Lower leg skin (tissue), 4 donors: ENCODE measurements around the gene MAL. TPM values are rescaled to one million over a fixed set of nuclear protein-coding genes. Genes with fewer than 3 reads are reported as not detected.

Experiments
- DNase-seq, 2 donors: peaks; one replicate each; pipeline ENCODE4 v3.0.0-alpha.2; 2019; ENCODE audit warnings: low spot score in 2 of 2
- H3K4me3 ChIP-seq: fragments of 200-600 bp; sonication (generic); 2 replicates; pipeline ENCODE4 v1.5.1; 2017; ENCODE audit warnings: mild to moderate bottlenecking, low read depth; ENCODE audit not compliant: poor library complexity, severe bottlenecking
- CTCF ChIP-seq, 3 donors: fragments of 450-650 bp; IDR thresholded peaks; one replicate each; pipeline ENCODE4 v1.5.1; 2016; ENCODE audit warnings: antibody characterized with exemption in 3 of 3, mild to moderate bottlenecking in 3 of 3, moderate library complexity in 2 of 3
- POLR2A ChIP-seq, 2 donors: fragments of 450-650 bp; IDR thresholded peaks; one replicate each; pipeline ENCODE4 v1.6.1; 2016 to 2017; ENCODE audit warnings: antibody characterized with exemption in 2 of 2, mild to moderate bottlenecking in 1 of 2, moderate library complexity in 1 of 2
- WGBS, 2 donors: methylation state at CpG; one replicate each; pipeline ENCODE4 v1.1.5; 2018; 5-methylcytosine and 5-hydroxymethylcytosine counted together
- intact Hi-C: fragments of 100-400 bp; cut with DNase I; formaldehyde crosslinking; loops from one replicate; pipeline ENCODE4 v1.15.0; 2023; ENCODE audit warnings: low total_unique reads
- total RNA-seq, 4 donors: library from RNA; depleted of rRNA; stranded (reverse); fragments of >200 nt; gene quantifications; one replicate each; pipeline ENCODE4 v1.1.0, GENCODE V29; 2016

The MAL gene
- total RNA-seq, 4 donors from 2014 or later: 5.7 to 24.8 (median 9.4) TPM

DNA sequence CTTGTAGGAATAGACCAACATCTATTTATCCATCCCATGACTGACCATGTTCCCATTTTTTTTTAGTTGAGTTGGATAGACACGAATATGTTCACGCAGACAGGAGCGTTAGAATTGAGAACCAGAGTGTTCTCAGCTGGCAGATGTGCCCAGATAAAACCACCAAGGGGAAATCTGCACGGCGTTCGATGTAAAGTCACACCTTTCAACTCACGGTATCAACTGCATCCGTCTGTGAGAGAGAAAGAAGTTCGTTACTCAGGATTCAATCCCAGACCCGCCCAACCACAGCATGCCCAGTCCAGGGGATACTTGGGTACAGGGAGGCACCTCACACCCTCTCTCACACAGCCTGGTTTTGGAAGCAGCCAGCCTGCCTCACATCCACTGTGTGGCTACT, 26.1 kb downstream of the MAL start:
- TF ChIP-seq CTCF (IDR thresholded peaks at IDR 0.05) (no peak), POLR2A (IDR thresholded peaks at IDR 0.05) (no peak)
- 82 to 85% methylated on average over 10 of the region's 10 CpGs for WGBS, 2 donors
- intact Hi-C loops: loop anchor here (1.0 kb wide), 1 partner anchor 13 kb away; no protein-coding TSS in a partner anchor
- DNase-seq: no peak
- H3K4me3 ChIP-seq: no peak overlapping the region

DNA sequence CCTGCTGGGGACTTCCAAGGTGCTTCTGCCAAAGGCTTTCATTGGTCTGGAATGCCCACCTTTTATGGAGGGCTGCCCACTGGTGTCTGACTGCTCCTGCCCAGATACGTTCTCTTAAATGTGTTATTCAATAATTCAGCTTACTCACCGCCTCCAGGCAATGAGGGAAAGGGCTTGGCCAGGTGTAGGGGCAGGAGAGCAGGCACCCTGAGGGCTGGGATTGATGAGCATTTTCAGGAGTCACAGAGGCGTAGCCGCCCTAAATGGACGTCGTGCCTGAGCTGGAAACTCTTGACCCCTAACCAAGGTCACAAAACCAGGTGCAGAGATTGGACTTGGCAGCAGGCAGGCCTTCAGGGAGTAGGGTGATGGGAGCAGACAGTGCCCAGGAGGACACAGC, 26.8 kb downstream of the MAL start:
- TF ChIP-seq CTCF (IDR thresholded peaks at IDR 0.05) (no peak), POLR2A (IDR thresholded peaks at IDR 0.05) (no peak)
- intact Hi-C loops: loop anchor here (1.0 kb wide), 1 partner anchor 14 kb away; no protein-coding TSS in a partner anchor
- H3K4me3 ChIP-seq: no peak overlapping the region
- no peak for DNase-seq
- 49 to 50% methylated on average over 6 of the region's 6 CpGs for WGBS, 2 donors

- 80 to 83% methylated on average over 13 of the region's 13 CpGs for WGBS, 2 donors
- DNase-seq: no peak
- no peak for TF ChIP-seq POLR2A (IDR thresholded peaks at IDR 0.05)
- TF ChIP-seq CTCF (IDR thresholded peaks at IDR 0.05): no peak
- H3K4me3 ChIP-seq: no peak overlapping the region
- intact Hi-C loops: loop anchor here (1.0 kb wide), 1 partner anchor 15 kb away; no protein-coding TSS in a partner anchor
Observed at GRCh38 chr2:95052804-95053479, 27.4 kb downstream of the MAL start.

- no peak for DNase-seq
- intact Hi-C loops: no loop called here
- TF ChIP-seq POLR2A (IDR thresholded peaks at IDR 0.05): no peak
- TF ChIP-seq CTCF (IDR thresholded peaks at IDR 0.05): no peak
Observed at GRCh38 chr2:95053543-95053942, 28.0 kb downstream of the MAL start.

DNA sequence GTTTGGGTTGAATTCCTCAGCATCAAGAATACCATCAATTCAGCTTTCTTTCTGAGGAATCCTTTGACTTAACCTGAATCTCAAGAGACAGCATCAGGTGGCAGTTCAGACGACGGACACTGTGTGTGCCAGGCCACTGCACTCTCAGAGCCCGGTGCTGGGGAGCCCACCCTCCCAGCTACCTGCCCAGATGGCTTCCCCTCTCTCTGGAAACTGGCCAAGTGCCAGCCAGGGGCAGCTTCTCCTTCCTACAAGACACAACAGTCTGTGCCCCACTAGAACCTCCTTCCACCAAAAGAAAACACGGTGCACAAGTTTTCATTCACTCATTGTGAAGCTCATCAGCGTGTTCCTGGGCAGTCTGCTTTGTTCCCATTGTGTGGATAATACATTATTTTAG, 28.5 kb downstream of the MAL start:
- no peak overlapping the region for H3K4me3 ChIP-seq
- DNase-seq: no peak
- TF ChIP-seq POLR2A (IDR thresholded peaks at IDR 0.05) (no peak), CTCF (IDR thresholded peaks at IDR 0.05) (no peak)
- 62 to 66% methylated on average over 5 of the region's 5 CpGs for WGBS, 2 donors
- intact Hi-C loops: no loop called here

More at GRCh38 chr2:95053543-95053942, 28.0 kb downstream of the MAL start:
- 48 to 61% methylated on average over 11 of the region's 11 CpGs for WGBS, 2 donors
- no peak overlapping the region for H3K4me3 ChIP-seq

GRCh38 chr2:95055262-95055661, 29.8 kb downstream of the MAL start:
- WGBS, 2 donors: 36 to 46% methylated on average over 3 of the region's 3 CpGs
- intact Hi-C loops: no loop called here
- TF ChIP-seq POLR2A (IDR thresholded peaks at IDR 0.05) (no peak), CTCF (IDR thresholded peaks at IDR 0.05) (no peak)
- H3K4me3 ChIP-seq: no peak overlapping the region
- no peak for DNase-seq
